HG02970 (cell line): ENCODE results near the gene AMBP.

ENCODE experiments used
- ATAC-seq: cut with Tn5 transposase; IDR thresholded peaks from one replicate; pipeline ENCODE4 v1.9.1; 2021; ENCODE audit warnings: mild to moderate bottlenecking, moderate library complexity, moderate number of reproducible peaks; ENCODE audit not compliant: unreplicated experiment, low FRiP score

The AMBP gene

DNA sequence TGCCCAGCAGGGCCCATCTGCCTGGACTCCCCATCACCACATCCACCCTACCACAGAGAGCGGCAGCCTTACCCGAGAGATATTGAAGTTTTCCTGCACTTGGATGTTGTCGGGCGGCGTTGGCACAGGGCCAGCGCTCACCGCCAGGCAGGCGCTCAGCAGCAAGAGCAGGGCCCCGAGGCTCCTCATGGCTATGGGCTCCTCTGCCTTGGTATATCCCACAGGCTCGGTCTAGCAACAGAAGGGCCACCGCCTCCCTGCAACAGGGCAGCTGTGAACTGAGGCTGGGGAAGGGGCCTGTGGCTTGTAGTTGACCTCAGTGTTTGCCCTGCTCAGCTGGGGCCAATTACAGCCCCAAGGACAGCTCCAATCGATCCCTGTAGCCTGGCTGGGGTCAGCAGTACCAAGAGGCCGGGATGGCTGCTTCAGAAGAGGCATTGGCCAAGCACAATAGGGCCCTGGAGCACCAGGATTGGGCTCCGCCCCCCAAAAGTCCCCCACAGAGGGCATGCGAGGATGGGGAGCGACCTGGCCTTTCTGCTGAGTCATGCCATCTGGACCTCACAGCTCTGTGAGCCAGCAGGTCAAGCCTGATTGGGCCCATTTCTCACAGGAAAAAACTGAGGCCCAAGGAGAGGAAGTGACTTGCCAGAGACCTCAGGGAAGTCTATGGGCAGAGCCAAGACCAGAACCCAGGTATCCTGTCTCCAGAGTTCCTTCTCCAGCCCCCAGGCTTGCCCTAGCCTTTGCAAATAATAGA is at the start of gene AMBP:
TSS of gene AMBP (minus strand) at position 280 of the 760 bp plus-strand sequence. CDS start at position 189, 91 bp downstream.
- ATAC-seq, result no peak

- no peak for ATAC-seq
Observed at GRCh38 chr9:114126247-114127060, 48.4 kb upstream of the AMBP start.

GRCh38 chr9:114125476-114126013 is 47.4 kb upstream of the AMBP start:
- ATAC-seq, result no peak

- ATAC-seq, result no peak
Observed at GRCh38 chr9:114124666-114125475, 46.8 kb upstream of the AMBP start.

DNA sequence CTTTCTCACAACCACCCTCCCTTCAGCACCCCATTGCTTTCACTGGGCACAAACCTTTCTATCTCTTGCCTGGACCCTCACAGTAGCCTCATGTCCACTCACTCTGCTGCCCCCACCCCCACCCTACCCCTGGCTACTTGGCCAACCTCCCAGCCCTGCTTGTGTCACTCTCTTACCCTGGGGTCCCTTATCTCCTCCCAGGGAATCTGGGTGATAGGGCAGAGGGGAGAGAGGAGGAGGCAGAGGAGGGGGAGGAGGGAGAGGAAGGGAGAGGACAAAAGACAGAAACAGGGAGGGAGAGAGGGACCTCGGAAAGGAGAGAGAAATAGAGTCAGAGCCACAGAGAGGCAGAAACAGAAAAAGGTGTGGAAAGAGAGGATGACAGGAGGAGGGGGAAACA is 46.0 kb upstream of the AMBP start:
- no peak for ATAC-seq

GRCh38 chr9:114123031-114123977 is 45.2 kb upstream of the AMBP start:
- ATAC-seq, result no peak

- ATAC-seq, result no peak
Observed at GRCh38 chr9:114122136-114123027, 44.3 kb upstream of the AMBP start.

GRCh38 chr9:114121227-114122135 is 43.4 kb upstream of the AMBP start:
- no peak for ATAC-seq

- no peak for ATAC-seq
Observed at GRCh38 chr9:114120192-114121014, 42.3 kb upstream of the AMBP start.

- ATAC-seq, result no peak
Observed at GRCh38 chr9:114119242-114120191, 41.4 kb upstream of the AMBP start.

DNA sequence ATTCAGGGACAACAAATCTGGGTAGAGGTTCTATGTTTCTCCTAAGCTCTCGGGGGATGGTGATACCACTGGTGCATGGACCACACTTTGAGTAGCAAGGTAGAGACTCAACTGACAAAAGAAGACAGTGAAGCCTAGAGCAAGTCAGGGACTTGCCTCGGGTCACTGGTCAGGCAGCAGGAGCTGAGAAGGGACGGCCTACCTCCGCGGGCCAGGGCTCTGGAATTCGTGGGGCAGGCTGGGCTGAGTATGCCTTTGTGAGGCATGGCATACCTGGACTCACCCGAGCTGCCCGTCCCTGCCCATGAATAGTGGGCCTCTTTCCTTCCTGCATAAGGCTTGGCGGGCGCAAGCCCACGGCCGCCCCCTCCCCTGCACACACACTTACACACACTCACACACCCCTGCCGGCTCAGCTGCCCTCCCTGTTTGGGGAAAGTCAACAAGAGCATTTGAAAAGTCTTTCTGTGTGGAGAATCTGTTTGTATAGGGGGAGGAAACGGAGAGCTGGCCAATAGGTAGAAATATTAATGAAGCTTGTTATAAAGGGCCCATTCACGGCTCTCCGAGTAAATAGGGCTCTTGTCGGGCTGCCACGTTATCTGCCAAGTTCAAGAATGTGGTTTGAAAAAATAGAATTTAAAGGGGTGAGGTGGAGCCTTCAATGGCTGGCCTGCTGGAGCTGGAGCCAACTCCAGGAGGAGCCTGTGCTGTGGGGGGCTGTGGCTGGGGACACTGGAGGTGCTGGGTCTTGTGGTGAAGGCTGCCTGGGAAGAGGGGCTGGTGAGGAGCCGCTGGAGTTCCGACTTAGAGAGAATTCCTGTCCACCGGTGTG is 40.1 kb upstream of the AMBP start:
- no peak for ATAC-seq

- ATAC-seq, result no peak
Observed at GRCh38 chr9:114117614-114117995, 39.5 kb upstream of the AMBP start.

- no peak for ATAC-seq
Observed at GRCh38 chr9:114116126-114116747, 38.1 kb upstream of the AMBP start.

- no peak for ATAC-seq
Observed at GRCh38 chr9:114115654-114116125, 37.6 kb upstream of the AMBP start.
